Measurements from ENCODE around the gene NCAM2. TPM values are rescaled to one million over a fixed set of nuclear protein-coding genes. Genes with fewer than 3 reads are reported as not detected.

The NCAM2 gene
- total RNA-seq, 1 donor from 2014 or later, result 4.3 TPM

- H3K4me1 Mint-ChIP-seq (ENCODE audit: low read depth, unreplicated experiment), result peaks cover 5% of the 10 kb centered on the region
Observed at GRCh38 chr21:21182401-21183010, 184.3 kb downstream of the NCAM2 start.

GRCh38 chr21:21183092-21183491 is 184.9 kb downstream of the NCAM2 start:
- Mint-ChIP-seq H3K4me1 (ENCODE audit: low read depth, unreplicated experiment) (peaks cover 5% of the 10 kb centered on the region), H3K9me3 (ENCODE audit: unreplicated experiment) (no peaks in the 10 kb centered on the region), H3K27ac (ENCODE audit: unreplicated experiment) (no peak overlapping the region), H3K27me3 (ENCODE audit: unreplicated experiment) (no peaks in the 10 kb centered on the region), H3K4me3 (ENCODE audit: unreplicated experiment) (no peak overlapping the region), H3K36me3 (ENCODE audit: unreplicated experiment) (no peaks in the 10 kb centered on the region)
- no peak for DNase-seq
- TF ChIP-seq CTCF (IDR thresholded peaks at IDR 0.05; ENCODE audit: partially characterized antibody, unreplicated experiment), result no peak

More at GRCh38 chr21:21182401-21183010, 184.3 kb downstream of the NCAM2 start:
- no peak overlapping the region for H3K4me3 Mint-ChIP-seq (ENCODE audit: unreplicated experiment)
- no peak for TF ChIP-seq CTCF (IDR thresholded peaks at IDR 0.05; ENCODE audit: partially characterized antibody, unreplicated experiment)
- no peaks in the 10 kb centered on the region for H3K27me3 Mint-ChIP-seq (ENCODE audit: unreplicated experiment)
- no peaks in the 10 kb centered on the region for H3K9me3 Mint-ChIP-seq (ENCODE audit: unreplicated experiment)
- DNase-seq, result no peak
- no peaks in the 10 kb centered on the region for H3K36me3 Mint-ChIP-seq (ENCODE audit: unreplicated experiment)
- H3K27ac Mint-ChIP-seq (ENCODE audit: unreplicated experiment), result no peak overlapping the region

- TF ChIP-seq CTCF (IDR thresholded peaks at IDR 0.05; ENCODE audit: partially characterized antibody, unreplicated experiment), result no peak
- Mint-ChIP-seq H3K27ac (ENCODE audit: unreplicated experiment) (no peak overlapping the region), H3K4me3 (ENCODE audit: unreplicated experiment) (no peak overlapping the region), H3K9me3 (ENCODE audit: unreplicated experiment) (no peaks in the 10 kb centered on the region), H3K4me1 (ENCODE audit: low read depth, unreplicated experiment) (no peaks in the 10 kb centered on the region), H3K27me3 (ENCODE audit: unreplicated experiment) (no peaks in the 10 kb centered on the region), H3K36me3 (ENCODE audit: unreplicated experiment) (no peaks in the 10 kb centered on the region)
- no peak for DNase-seq
Observed at GRCh38 chr21:21184771-21185528, 186.7 kb downstream of the NCAM2 start.

GRCh38 chr21:21187579-21187978 is 189.4 kb downstream of the NCAM2 start:
- H3K4me3 Mint-ChIP-seq (ENCODE audit: unreplicated experiment), result no peak overlapping the region
- H3K36me3 Mint-ChIP-seq (ENCODE audit: unreplicated experiment), result no peaks in the 10 kb centered on the region
- no peaks in the 10 kb centered on the region for H3K4me1 Mint-ChIP-seq (ENCODE audit: low read depth, unreplicated experiment)
- no peaks in the 10 kb centered on the region for H3K27me3 Mint-ChIP-seq (ENCODE audit: unreplicated experiment)
- no peaks in the 10 kb centered on the region for H3K9me3 Mint-ChIP-seq (ENCODE audit: unreplicated experiment)
- DNase-seq, result no peak
- TF ChIP-seq CTCF (IDR thresholded peaks at IDR 0.05; ENCODE audit: partially characterized antibody, unreplicated experiment), result no peak
- no peak overlapping the region for H3K27ac Mint-ChIP-seq (ENCODE audit: unreplicated experiment)

Data from glutamatergic neuron (in vitro differentiated cells).